Keratinocyte (primary cell): ENCODE measurements around the gene HLA-F.

ENCODE experiments used
- EZH2 ChIP-seq: IDR thresholded peaks from one replicate; pipeline ENCODE4 v1.6.1; 2012; ENCODE audit warnings: inconsistent platforms, mild to moderate bottlenecking, low read length, moderate library complexity
- TF ChIP-seq, protein P1 (sequence below), 3 experiments: IDR thresholded peaks in 1 of 3; conservative IDR thresholded peaks in 1 of 3; optimal IDR thresholded peaks in 1 of 3; 2 replicates in 2 of 3; 3 replicates in 1 of 3; pipeline versions ENCODE3 to v1.5.1; 2011; ENCODE audit warnings: low read length in 3 of 3, mild to moderate bottlenecking in 3 of 3, moderate library complexity in 2 of 3, control low read depth in 1 of 3, inconsistent platforms in 1 of 3; ENCODE audit not compliant: insufficient read depth in 2 of 3; ENCODE audit errors: extremely low read depth in 1 of 3

DNA sequence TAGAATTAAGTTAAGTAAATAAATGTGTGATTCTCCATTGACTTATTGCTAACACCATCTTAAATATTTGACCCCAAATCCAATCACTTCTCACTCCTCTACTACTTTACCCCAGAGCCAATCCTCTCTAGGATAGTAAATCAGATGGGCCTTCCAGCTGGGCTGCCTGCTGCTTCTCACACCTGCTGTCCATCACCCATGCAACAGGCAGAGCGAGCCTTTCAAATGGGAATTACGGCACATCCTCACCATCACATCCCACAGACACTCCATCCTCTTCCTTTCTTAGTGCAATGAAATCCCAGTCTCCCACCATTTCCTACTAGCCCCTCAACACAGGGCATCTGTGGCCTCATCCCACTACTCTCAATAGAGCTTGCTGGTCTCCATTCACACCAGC lies 34.0 kb downstream of the HLA-F start:
- TF ChIP-seq, protein P1, sequence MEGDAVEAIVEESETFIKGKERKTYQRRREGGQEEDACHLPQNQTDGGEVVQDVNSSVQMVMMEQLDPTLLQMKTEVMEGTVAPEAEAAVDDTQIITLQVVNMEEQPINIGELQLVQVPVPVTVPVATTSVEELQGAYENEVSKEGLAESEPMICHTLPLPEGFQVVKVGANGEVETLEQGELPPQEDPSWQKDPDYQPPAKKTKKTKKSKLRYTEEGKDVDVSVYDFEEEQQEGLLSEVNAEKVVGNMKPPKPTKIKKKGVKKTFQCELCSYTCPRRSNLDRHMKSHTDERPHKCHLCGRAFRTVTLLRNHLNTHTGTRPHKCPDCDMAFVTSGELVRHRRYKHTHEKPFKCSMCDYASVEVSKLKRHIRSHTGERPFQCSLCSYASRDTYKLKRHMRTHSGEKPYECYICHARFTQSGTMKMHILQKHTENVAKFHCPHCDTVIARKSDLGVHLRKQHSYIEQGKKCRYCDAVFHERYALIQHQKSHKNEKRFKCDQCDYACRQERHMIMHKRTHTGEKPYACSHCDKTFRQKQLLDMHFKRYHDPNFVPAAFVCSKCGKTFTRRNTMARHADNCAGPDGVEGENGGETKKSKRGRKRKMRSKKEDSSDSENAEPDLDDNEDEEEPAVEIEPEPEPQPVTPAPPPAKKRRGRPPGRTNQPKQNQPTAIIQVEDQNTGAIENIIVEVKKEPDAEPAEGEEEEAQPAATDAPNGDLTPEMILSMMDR (optimal IDR thresholded peaks at IDR 0.05 in 1 of 3, IDR thresholded peaks at IDR 0.05 in 1 of 3, conservative IDR thresholded peaks at IDR 0.05 in 1 of 3; ENCODE audit: extremely low read depth in 1 of 3, insufficient read depth in 2 of 3, low read length in 3 of 3) = no peak
- TF ChIP-seq EZH2 = no peak
